ENCODE data around the gene EHMT1.

DNA sequence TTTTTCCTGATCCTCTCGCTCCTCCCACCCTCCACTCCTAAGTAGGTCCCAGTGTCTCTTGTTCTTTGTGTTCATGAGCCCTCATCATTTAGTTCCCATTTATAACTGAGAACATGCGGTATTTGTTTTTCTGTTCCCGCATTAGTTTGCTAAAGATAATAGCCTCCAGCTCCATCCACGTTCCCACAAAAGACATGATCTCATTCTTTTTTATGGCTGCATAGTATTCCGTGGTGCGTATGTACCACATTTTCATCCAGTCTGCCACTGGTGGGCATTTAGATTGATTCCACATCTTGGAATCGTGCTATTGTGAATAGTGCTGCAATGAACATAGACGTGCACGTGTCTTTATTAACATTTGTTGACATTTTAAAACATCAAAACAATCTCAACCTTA is 224.6 kb downstream of the EHMT1 start:
- TF ChIP-seq, protein P1, sequence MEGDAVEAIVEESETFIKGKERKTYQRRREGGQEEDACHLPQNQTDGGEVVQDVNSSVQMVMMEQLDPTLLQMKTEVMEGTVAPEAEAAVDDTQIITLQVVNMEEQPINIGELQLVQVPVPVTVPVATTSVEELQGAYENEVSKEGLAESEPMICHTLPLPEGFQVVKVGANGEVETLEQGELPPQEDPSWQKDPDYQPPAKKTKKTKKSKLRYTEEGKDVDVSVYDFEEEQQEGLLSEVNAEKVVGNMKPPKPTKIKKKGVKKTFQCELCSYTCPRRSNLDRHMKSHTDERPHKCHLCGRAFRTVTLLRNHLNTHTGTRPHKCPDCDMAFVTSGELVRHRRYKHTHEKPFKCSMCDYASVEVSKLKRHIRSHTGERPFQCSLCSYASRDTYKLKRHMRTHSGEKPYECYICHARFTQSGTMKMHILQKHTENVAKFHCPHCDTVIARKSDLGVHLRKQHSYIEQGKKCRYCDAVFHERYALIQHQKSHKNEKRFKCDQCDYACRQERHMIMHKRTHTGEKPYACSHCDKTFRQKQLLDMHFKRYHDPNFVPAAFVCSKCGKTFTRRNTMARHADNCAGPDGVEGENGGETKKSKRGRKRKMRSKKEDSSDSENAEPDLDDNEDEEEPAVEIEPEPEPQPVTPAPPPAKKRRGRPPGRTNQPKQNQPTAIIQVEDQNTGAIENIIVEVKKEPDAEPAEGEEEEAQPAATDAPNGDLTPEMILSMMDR (IDR thresholded peaks at IDR 0.05): no peak
- TF ChIP-seq EP300 (IDR thresholded peaks at IDR 0.05): no peak
